ENCODE data around the gene ASPSCR1. TPM values are rescaled to one million over a fixed set of nuclear protein-coding genes. Genes with fewer than 3 reads are reported as not detected.

Gene ASPSCR1
- total and polyA plus RNA-seq, 2 of the 13 experiments (the other 11 are each of a cell fraction or from before 2014, with no cell fraction given) = 274 to 314 TPM

GRCh38 chr17:81999976-82000802, 22.8 kb downstream of the ASPSCR1 start (continued):
- TF ChIP-seq CREM (IDR thresholded peaks at IDR 0.05) (peak; percentile 86; the same call in 1 of the 2 replicates), CREM (CRISPR knock-in tag; IDR thresholded peaks at IDR 0.05) (no peak), ZFYVE20 (CRISPR knock-in tag; IDR thresholded peaks at IDR 0.05; ENCODE audit: borderline replicate concordance, low read depth) (0 out of 2 replicates have a peak, but pooled peaks have one; percentile 62), ZNF18 (CRISPR knock-in tag; IDR thresholded peaks at IDR 0.05; ENCODE audit: insufficient replicate concordance) (no peak), ZNF468 (CRISPR knock-in tag; IDR thresholded peaks at IDR 0.05) (peak; percentile 47; the same call in 1 of the 2 replicates), ZBTB40 (IDR thresholded peaks at IDR 0.05) (no peak), ZBTB40 (CRISPR knock-in tag; IDR thresholded peaks at IDR 0.05) (no peak), TCF7 (IDR thresholded peaks at IDR 0.05; ENCODE audit: low read depth) (peak; percentile 85; the same call in 1 of the 2 replicates), HNRNPLL (IDR thresholded peaks at IDR 0.05; ENCODE audit: low read depth, low read length, poor library complexity, severe bottlenecking) (peak; percentile 58), PLRG1 (conservative IDR thresholded peaks at IDR 0.05) (no peak), EP300 (IDR thresholded peaks at IDR 0.05; ENCODE audit: low read depth in 2 of 2, low read length in 2 of 2) (0 out of 4 replicates have a peak, but pooled peaks of 1 of the 2 experiments have one; percentile 48), EP300 (CRISPR knock-in tag; IDR thresholded peaks at IDR 0.05; ENCODE audit: borderline replicate concordance) (peak; percentile 71), GZF1 (CRISPR knock-in tag; IDR thresholded peaks at IDR 0.05) (peak; percentile 85; the same call in 1 of the 2 replicates), SRY (CRISPR knock-in tag; IDR thresholded peaks at IDR 0.05) (0 out of 2 replicates have a peak, but pooled peaks have one; percentile 8), EED (CRISPR knock-in tag; IDR thresholded peaks at IDR 0.05) (no peak), NCOA5 (CRISPR knock-in tag; IDR thresholded peaks at IDR 0.05) (no peak), RBAK (CRISPR knock-in tag; IDR thresholded peaks at IDR 0.05) (no peak), ZBTB25 (CRISPR knock-in tag; IDR thresholded peaks at IDR 0.05) (no peak)
